Suprapubic skin (tissue), 4 donors: ENCODE results near the gene FBXO46. TPM values are rescaled to one million over a fixed set of nuclear protein-coding genes. Genes with fewer than 3 reads are reported as not detected.

Experiments
- DNase-seq, 2 donors: peaks; one replicate each; pipeline ENCODE4 v3.0.0-alpha.2; 2019; ENCODE audit warnings: low spot score in 2 of 2
- H3K27ac ChIP-seq: fragments of 200-600 bp; sonication (generic); one replicate; pipeline ENCODE4 v1.5.1; 2019
- H3K27me3 ChIP-seq: fragments of 200-600 bp; sonication (generic); one replicate; pipeline ENCODE4 v1.5.1; 2019
- H3K36me3 ChIP-seq: fragments of 200-600 bp; sonication (generic); one replicate; pipeline ENCODE4 v1.5.1; 2019
- H3K4me1 ChIP-seq: fragments of 200-600 bp; sonication (generic); one replicate; pipeline ENCODE4 v1.5.1; 2019
- H3K4me3 ChIP-seq: fragments of 200-600 bp; sonication (generic); one replicate; pipeline ENCODE4 v1.5.1; 2019; ENCODE audit warnings: mild to moderate bottlenecking
- H3K9me3 ChIP-seq: fragments of 200-600 bp; sonication (generic); one replicate; pipeline ENCODE4 v1.5.1; 2019
- EP300 ChIP-seq: sonication (generic); formaldehyde crosslinking; IDR thresholded peaks from one replicate; pipeline ENCODE4 v1.6.1; 2017; ENCODE audit warnings: antibody characterized with exemption
- POLR2A ChIP-seq, 2 donors: fragments of 450-650 bp; IDR thresholded peaks; one replicate each; pipeline ENCODE4 v1.6.1; 2017; ENCODE audit warnings: antibody characterized with exemption in 2 of 2, mild to moderate bottlenecking in 2 of 2, moderate library complexity in 2 of 2
- POLR2AphosphoS5 ChIP-seq, 3 donors: sonication (generic); formaldehyde crosslinking; IDR thresholded peaks; one replicate each; pipeline ENCODE4 v1.6.1; 2017; ENCODE audit warnings: antibody characterized with exemption in 3 of 3
- WGBS: methylation state at CpG from one replicate; pipeline ENCODE4 v1.1.5; 2018; 5-methylcytosine and 5-hydroxymethylcytosine counted together
- total RNA-seq, 4 donors: library from RNA; depleted of rRNA; stranded (reverse); fragments of >200 nt; gene quantifications; one replicate each; pipeline ENCODE4 v1.1.0, GENCODE V29; 2016
- TF ChIP-seq, protein P1 (sequence below), 2 donors: fragments of 200-600 bp in 1 of 2; fragments of 450-650 bp in 1 of 2; sonication (generic) in 1 of 2; IDR thresholded peaks; one replicate each; pipeline ENCODE4 v1.5.1; 2016 to 2019; ENCODE audit warnings: antibody characterized with exemption in 2 of 2, mild to moderate bottlenecking in 1 of 2, moderate library complexity in 1 of 2

The FBXO46 gene
- total RNA-seq, 4 donors from 2014 or later, result 13.5 to 24.1 (median 15.7) TPM

DNA sequence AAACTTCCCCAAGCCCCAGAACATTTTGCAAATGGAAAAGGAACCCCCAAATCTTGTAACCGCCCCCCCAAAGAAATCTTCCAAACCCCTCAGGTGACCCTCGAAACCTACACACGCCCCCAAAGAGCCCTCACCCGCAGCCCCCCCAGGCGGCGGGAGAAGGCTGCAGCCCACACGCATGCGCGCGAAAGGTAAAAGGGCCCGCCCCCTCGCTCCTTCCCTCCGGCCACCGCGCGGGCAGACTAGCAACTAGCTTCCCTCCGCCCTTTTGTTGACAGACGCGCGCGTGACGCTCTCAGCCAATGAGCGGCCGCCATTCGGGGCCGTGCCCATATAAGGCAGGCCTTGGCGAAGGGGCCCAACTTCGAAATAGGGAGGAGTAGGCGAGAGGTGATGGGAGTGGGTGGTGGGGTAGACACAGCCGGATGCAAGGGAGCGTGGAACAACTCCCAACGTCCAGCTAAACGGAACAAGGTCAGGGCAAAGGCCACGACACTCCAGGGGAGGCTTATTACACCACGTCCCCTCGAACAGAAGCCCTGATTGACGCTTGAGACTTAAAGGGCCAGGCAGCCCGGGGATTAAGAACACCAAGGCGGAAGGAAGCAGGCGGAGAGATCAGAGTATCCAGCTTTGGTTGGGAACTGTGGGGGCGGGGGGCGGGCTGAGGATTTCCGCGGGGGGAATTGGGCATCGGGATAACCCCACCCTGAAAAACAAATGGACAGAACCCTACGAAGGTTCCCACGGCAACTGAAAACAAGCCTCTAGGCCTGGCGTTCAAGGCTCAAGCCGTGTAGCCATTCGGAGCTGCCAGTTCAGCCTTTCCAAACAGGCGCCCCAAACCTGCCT is 13.3 kb downstream of the FBXO46 start:
- Histone ChIP-seq H3K4me1 (peaks cover 38% of the 10 kb centered on the region), H3K9me3 (no peaks in the 10 kb centered on the region), H3K27ac (peak overlapping the region; percentile 91), H3K36me3 (peaks cover 9% of the 10 kb centered on the region), H3K27me3 (no peaks in the 10 kb centered on the region), H3K4me3 (peak overlapping the region; percentile 68)
- DNase-seq, result peak; percentile 99
- WGBS, result 1% methylated on average over 48 of the region's 51 CpGs
- TF ChIP-seq POLR2AphosphoS5 (IDR thresholded peaks at IDR 0.05) (peak; percentile 23 to 94 (median 82)), POLR2A (IDR thresholded peaks at IDR 0.05) (no peak)
- TF ChIP-seq, protein P1, sequence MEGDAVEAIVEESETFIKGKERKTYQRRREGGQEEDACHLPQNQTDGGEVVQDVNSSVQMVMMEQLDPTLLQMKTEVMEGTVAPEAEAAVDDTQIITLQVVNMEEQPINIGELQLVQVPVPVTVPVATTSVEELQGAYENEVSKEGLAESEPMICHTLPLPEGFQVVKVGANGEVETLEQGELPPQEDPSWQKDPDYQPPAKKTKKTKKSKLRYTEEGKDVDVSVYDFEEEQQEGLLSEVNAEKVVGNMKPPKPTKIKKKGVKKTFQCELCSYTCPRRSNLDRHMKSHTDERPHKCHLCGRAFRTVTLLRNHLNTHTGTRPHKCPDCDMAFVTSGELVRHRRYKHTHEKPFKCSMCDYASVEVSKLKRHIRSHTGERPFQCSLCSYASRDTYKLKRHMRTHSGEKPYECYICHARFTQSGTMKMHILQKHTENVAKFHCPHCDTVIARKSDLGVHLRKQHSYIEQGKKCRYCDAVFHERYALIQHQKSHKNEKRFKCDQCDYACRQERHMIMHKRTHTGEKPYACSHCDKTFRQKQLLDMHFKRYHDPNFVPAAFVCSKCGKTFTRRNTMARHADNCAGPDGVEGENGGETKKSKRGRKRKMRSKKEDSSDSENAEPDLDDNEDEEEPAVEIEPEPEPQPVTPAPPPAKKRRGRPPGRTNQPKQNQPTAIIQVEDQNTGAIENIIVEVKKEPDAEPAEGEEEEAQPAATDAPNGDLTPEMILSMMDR (IDR thresholded peaks at IDR 0.05), result peak in 1 of 2 donors; percentile 14

DNA sequence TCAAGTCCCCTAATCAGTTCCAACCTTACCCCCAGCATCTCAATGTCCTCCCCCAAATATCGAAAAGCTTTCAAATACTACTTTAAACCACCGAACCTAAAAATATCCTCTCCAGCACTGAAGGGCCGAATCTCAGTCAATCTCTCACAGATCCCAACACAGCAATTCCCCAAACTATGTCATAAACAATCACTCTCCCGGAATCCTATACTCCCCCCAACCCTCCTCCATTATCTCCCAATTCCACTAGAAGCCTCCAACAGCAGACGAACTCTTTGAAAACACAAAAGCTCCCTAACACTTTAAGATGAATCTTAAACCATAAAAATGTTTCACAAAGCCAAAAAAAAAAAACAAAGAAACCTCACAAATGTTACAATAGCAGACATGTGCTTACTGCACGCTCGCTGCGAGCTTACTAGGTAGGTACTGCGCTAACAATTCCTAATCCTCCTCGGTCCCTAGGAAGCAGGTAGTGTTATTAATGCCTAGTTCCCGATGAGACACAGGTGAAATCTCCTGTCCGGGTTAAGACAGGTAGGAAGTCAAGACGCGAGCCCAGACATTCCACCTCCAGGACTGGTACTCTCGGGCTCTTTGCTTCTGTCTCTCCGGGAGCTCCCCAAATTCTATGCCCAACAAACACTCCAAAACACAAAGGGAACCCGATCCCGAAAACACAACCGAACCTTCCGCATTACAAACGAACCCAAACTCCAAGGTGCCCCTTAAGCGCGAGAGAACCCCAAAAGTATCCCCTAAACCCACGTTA is 14.2 kb downstream of the FBXO46 start:
- Histone ChIP-seq H3K9me3 (no peaks in the 10 kb centered on the region), H3K4me1 (peaks cover 32% of the 10 kb centered on the region), H3K36me3 (peaks cover 18% of the 10 kb centered on the region), H3K4me3 (peak overlapping the region; percentile 68), H3K27ac (peak overlapping the region; percentile 91), H3K27me3 (no peaks in the 10 kb centered on the region)
- WGBS, result 2% methylated on average over 24 of the region's 24 CpGs
- no peak for DNase-seq
- no peak for TF ChIP-seq POLR2AphosphoS5 (IDR thresholded peaks at IDR 0.05)
- TF ChIP-seq, protein P1 (IDR thresholded peaks at IDR 0.05), result no peak
- no peak for TF ChIP-seq POLR2A (IDR thresholded peaks at IDR 0.05)
- TF ChIP-seq EP300, result no peak

DNA sequence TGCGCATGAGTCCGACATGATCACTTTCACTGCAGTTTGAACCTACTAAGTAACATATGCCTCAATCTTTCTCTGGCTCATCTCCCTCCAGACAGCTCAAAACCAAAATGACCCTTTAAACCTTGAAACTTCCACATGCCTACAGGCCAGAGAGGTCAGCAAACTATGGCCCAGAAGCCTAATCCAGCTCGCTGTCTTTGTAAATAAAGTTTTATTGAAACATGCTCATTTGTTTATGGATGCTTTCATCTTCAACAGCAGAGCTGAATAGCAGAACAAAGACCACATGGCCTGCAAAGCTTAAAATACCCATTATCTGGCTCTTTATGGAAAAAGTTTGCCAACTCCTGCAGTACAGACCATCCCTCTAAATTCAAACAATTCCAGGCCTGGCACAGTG is 15.6 kb downstream of the FBXO46 start:
- DNase-seq, result no peak
- H3K4me3 ChIP-seq, result no peak overlapping the region
- H3K27me3 ChIP-seq, result no peaks in the 10 kb centered on the region
- no peak overlapping the region for H3K27ac ChIP-seq
- H3K36me3 ChIP-seq, result peaks cover 20% of the 10 kb centered on the region
- H3K9me3 ChIP-seq, result no peaks in the 10 kb centered on the region
- peaks cover 19% of the 10 kb centered on the region for H3K4me1 ChIP-seq
- TF ChIP-seq POLR2A (IDR thresholded peaks at IDR 0.05) (no peak), EP300 (no peak), POLR2AphosphoS5 (IDR thresholded peaks at IDR 0.05) (no peak)
- TF ChIP-seq, protein P1 (IDR thresholded peaks at IDR 0.05), result no peak
- WGBS, result 97% methylated on average over 3 of the region's 3 CpGs

DNA sequence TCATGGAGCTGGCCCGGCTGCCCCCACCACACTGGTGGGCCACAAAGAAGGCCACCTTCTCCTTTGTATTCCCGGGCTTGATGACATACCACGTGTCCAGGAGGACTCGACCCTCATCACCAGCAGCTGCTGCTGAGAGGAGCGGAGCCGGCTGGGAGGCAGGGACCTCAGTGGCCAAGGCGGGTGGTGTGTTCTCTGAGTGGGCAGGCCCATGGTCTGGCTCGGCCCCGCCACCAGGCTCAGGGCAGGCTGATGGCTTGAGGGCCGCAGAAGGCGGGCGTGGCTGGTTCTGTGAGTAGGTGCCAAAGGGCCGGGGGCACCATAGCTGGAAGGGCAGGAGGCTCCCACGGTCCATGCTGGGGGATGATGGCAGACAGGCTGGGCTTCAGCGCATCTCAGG is 17.6 kb downstream of the FBXO46 start:
- Histone ChIP-seq H3K4me1 (peaks cover 15% of the 10 kb centered on the region), H3K9me3 (no peaks in the 10 kb centered on the region), H3K4me3 (no peak overlapping the region), H3K27ac (no peak overlapping the region), H3K27me3 (no peaks in the 10 kb centered on the region), H3K36me3 (peaks cover 20% of the 10 kb centered on the region)
- DNase-seq, result no peak
- WGBS, result 75% methylated on average over 6 of the region's 15 CpGs
- TF ChIP-seq POLR2A (IDR thresholded peaks at IDR 0.05) (no peak), EP300 (no peak), POLR2AphosphoS5 (IDR thresholded peaks at IDR 0.05) (no peak)
- TF ChIP-seq, protein P1 (IDR thresholded peaks at IDR 0.05), result no peak

DNA sequence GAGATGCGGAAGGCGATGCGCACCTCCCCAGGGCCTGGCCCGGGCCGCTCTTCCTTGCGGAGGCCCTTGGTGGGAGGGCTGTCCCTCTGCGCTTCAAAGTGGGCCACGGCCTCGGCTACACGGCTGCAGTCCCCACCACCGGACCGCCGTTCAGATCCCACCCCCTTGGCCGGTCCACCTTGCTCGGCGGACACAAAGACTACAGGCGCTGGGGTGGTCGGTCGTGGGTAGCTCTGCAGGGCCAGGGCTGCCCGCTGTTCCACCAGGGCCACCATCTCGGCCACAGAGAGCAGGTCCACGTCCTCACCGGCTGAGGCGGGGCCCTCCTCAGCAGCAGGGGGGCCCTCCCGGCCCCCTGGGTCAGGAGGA is 18.0 kb downstream of the FBXO46 start:
- Histone ChIP-seq H3K4me3 (no peak overlapping the region), H3K27ac (no peak overlapping the region), H3K9me3 (no peaks in the 10 kb centered on the region), H3K4me1 (peaks cover 10% of the 10 kb centered on the region), H3K36me3 (peaks cover 20% of the 10 kb centered on the region), H3K27me3 (no peaks in the 10 kb centered on the region)
- 80% methylated on average over 2 of the region's 25 CpGs for WGBS
- TF ChIP-seq, protein P1 (IDR thresholded peaks at IDR 0.05), result no peak
- TF ChIP-seq POLR2A (IDR thresholded peaks at IDR 0.05) (no peak), EP300 (no peak), POLR2AphosphoS5 (IDR thresholded peaks at IDR 0.05) (no peak)
- no peak for DNase-seq
